K562 (cell line): ENCODE data around the gene PRRC2B. TPM values are rescaled to one million over a fixed set of nuclear protein-coding genes. Genes with fewer than 3 reads are reported as not detected.
"Not testable (repeated sequence)": the region's sequence is repeated elsewhere in the genome, so short reads cannot be mapped to it uniquely, and the experiment has no call there.

Source experiments
- ATAC-seq: fragments of 200-7000 bp; cut with Tn5 transposase; 3 replicates; pipeline ENCODE4 v1.9.1; 2020; ENCODE audit warnings: moderate library complexity
- BruUV-seq: library from RNA; stranded (reverse); fragments of 400-500 nt; replicated peaks from 2 replicates; lab custom pipeline; 2021; lab: Mats Ljungman, UMichigan
- CTCF ChIA-PET: fragments of 300-600 bp; formaldehyde crosslinking; extraction: SDS; loops from one replicate; lab custom pipeline; 2021; ENCODE audit warnings: low intra/inter-chr PET ratio; lab: Yijun Ruan, JAX
- POLR2A ChIA-PET: fragments of 300-600, 350-650 bp; sonication (Branson Sonifier 250); formaldehyde crosslinking; extraction: SDS; loops from one replicate; lab custom pipeline; 2021; ENCODE audit warnings: antibody characterized with exemption, inconsistent platforms; lab: Yijun Ruan, JAX
- DNase-seq, 4 experiments: peaks; one replicate each; pipeline versions ENCODE4 v3.0.0 to v3.0.0-alpha.2; 2011 to 2018; ENCODE audit warnings: low spot score in 3 of 4, mixed read lengths in 3 of 4; ENCODE audit errors: extremely low read depth in 1 of 4
- FAIRE-seq: peaks from 2 replicates; lab custom pipeline; 2011; peaks lifted over from hg19 to GRCh38; lab: Jason Lieb, UNC
- H2AFZ ChIP-seq: 2 replicates; pipeline ENCODE4 v1.6.0; 2011; ENCODE audit warnings: low read depth, low read length, control low read depth, inconsistent platforms
- H3K27ac ChIP-seq: fragments of 200-600 bp; 3 replicates; pipeline ENCODE4 v1.8.0; 2011; ENCODE audit warnings: low read depth, mild to moderate bottlenecking, control low read depth, inconsistent platforms, low read length, moderate library complexity, mixed read lengths; ENCODE audit errors: extremely low read depth
- H3K27me3 ChIP-seq, 2 experiments: fragments of 300-600 bp in 1 of 2; 2 replicates in 1 of 2; 3 replicates in 1 of 2; pipeline versions ENCODE4 v1.6.0 to v1.8.0; 2011; ENCODE audit warnings: inconsistent platforms in 2 of 2, low read length in 2 of 2, mild to moderate bottlenecking in 1 of 2, mixed read lengths in 1 of 2, moderate library complexity in 1 of 2; ENCODE audit not compliant: control insufficient read depth in 2 of 2, insufficient read depth in 2 of 2
- H3K36me3 ChIP-seq: fragments of 300-600 bp; 3 replicates; pipeline ENCODE4 v1.8.0; 2011; ENCODE audit warnings: mild to moderate bottlenecking, low read length, inconsistent platforms; ENCODE audit not compliant: control insufficient read depth, insufficient read depth
- H3K4me1 ChIP-seq, 2 experiments: fragments of 200-600 bp in 1 of 2; replicated peaks in 1 of 2; 2 replicates in 1 of 2; 3 replicates in 1 of 2; pipeline versions ENCODE4 v1.5.1 to v1.8.0; 2011; ENCODE audit warnings: inconsistent platforms in 2 of 2, low read length in 2 of 2, mild to moderate bottlenecking in 1 of 2, mixed read lengths in 1 of 2, moderate library complexity in 1 of 2; ENCODE audit not compliant: control insufficient read depth in 2 of 2, insufficient read depth in 2 of 2
- H3K4me2 ChIP-seq: 2 replicates; pipeline ENCODE4 v1.6.1; 2011; ENCODE audit warnings: low read length, control low read depth, inconsistent platforms, mixed read lengths; ENCODE audit not compliant: insufficient read depth
- H3K4me3 ChIP-seq: fragments of 200-600 bp; sonication (generic), shearing (Covaris generic); 2 replicates; pipeline ENCODE4 v1.5.1; 2016; ENCODE audit warnings: control low read depth, inconsistent platforms
- H3K79me2 ChIP-seq: fragments of 200-600 bp; 3 replicates; pipeline ENCODE4 v1.8.0; 2011; ENCODE audit warnings: low read length, inconsistent platforms; ENCODE audit not compliant: control insufficient read depth, insufficient read depth
- H3K9ac ChIP-seq, 2 experiments: 2 replicates each; pipeline versions ENCODE4 v1.6.0 to v1.6.1; 2011; ENCODE audit warnings: low read depth in 2 of 2, low read length in 2 of 2, control low read depth in 1 of 2, inconsistent platforms in 1 of 2, mild to moderate bottlenecking in 1 of 2, mixed read lengths in 1 of 2; ENCODE audit not compliant: insufficient read depth in 1 of 2
- H3K9me1 ChIP-seq: one replicate; pipeline ENCODE4 v1.6.0; 2011; ENCODE audit warnings: inconsistent platforms, mild to moderate bottlenecking, low read length, moderate library complexity; ENCODE audit not compliant: control insufficient read depth, insufficient read depth
- H3K9me3 ChIP-seq: replicated peaks from 2 replicates; pipeline ENCODE4 v1.5.1; 2011; ENCODE audit warnings: low read depth, low read length, inconsistent platforms; ENCODE audit not compliant: control insufficient read depth, insufficient read depth
- H4K20me1 ChIP-seq: replicated peaks from 2 replicates; pipeline ENCODE4 v1.6.1; 2011; ENCODE audit warnings: low read length, inconsistent platforms, mixed read lengths; ENCODE audit not compliant: control insufficient read depth, insufficient read depth
- C11orf30 ChIP-seq: fragments of 450-650 bp; IDR thresholded peaks from 2 replicates; pipeline ENCODE4 v1.6.1; 2016; ENCODE audit warnings: low read depth, mild to moderate bottlenecking
- CTBP1 ChIP-seq: fragments of 450-650 bp; IDR thresholded peaks from 2 replicates; pipeline ENCODE4 v1.6.1; 2016; ENCODE audit warnings: borderline replicate concordance
- DDX20 ChIP-seq: fragments of 450-650 bp; IDR thresholded peaks from 2 replicates; pipeline ENCODE4 v1.6.1; 2016; ENCODE audit warnings: missing genetic modification characterization, low read depth, mild to moderate bottlenecking, missing compliant biosample characterization, moderate library complexity
- E2F3 ChIP-seq: fragments of 250-450 bp; sonication (Bioruptor Pico); IDR thresholded peaks from 2 replicates; pipeline ENCODE4 v1.4.0; 2020; ENCODE audit warnings: mild to moderate bottlenecking
- HDAC8 ChIP-seq: fragments of 450-650 bp; IDR thresholded peaks from 2 replicates; pipeline ENCODE4 v1.6.1; 2016; ENCODE audit warnings: mild to moderate bottlenecking, missing genetic modification characterization, moderate library complexity, missing compliant biosample characterization
- MAFK ChIP-seq: IDR thresholded peaks from 2 replicates; pipeline ENCODE4 v1.6.1; 2011; ENCODE audit warnings: low read length, improper control_type of control experiment
- NFE2 ChIP-seq: IDR thresholded peaks from 2 replicates; pipeline ENCODE4 v1.6.1; 2014; ENCODE audit warnings: antibody characterized with exemption, low read depth
- NR4A1 ChIP-seq, 2 experiments: fragments of 250-450 bp in 1 of 2; fragments of 450-650 bp in 1 of 2; sonication (Bioruptor Pico) in 1 of 2; IDR thresholded peaks; 2 replicates each; pipeline versions ENCODE4 v1.4.0 to v1.6.1; 2016 to 2020; ENCODE audit warnings: mild to moderate bottlenecking in 2 of 2, missing compliant biosample characterization in 1 of 2, missing genetic modification characterization in 1 of 2, moderate library complexity in 1 of 2
- TAF7 ChIP-seq: fragments of 450-650 bp; IDR thresholded peaks from 2 replicates; pipeline ENCODE4 v1.6.1; 2016; ENCODE audit warnings: missing genetic modification characterization, missing compliant biosample characterization
- ZNF354B ChIP-seq: fragments of 250-450 bp; sonication (Bioruptor Pico); IDR thresholded peaks from 2 replicates; pipeline ENCODE4 v1.4.0; 2020
- ZNF41 ChIP-seq: fragments of 250-450 bp; sonication (Bioruptor Pico); conservative IDR thresholded peaks from 2 replicates; pipeline ENCODE4 v1.4.0; 2020; ENCODE audit warnings: mild to moderate bottlenecking
- WGBS: fragments of 100-300 bp; shearing (Covaris generic); methylation state at CpG from one replicate; pipeline ENCODE4 v1.1.6; 2016; ENCODE audit warnings: low coverage, mixed read lengths; ENCODE audit not compliant: insufficient coverage; ENCODE audit errors: missing lambda C conversion rate; 5-methylcytosine and 5-hydroxymethylcytosine counted together
- in situ Hi-C: fragments of 300-500 bp; cut with MboI; formaldehyde crosslinking; loops from 4 replicates; pipeline ENCODE4 v1.15.0; 2018; ENCODE audit warnings: inconsistent platforms, mixed read lengths
- intact Hi-C: fragments of 100-400 bp; cut with micrococcal nuclease; formaldehyde crosslinking; loops from 2 replicates; pipeline ENCODE4 v1.14.2; 2022
- polyA plus RNA-seq, 8 experiments: library from polyadenylated mRNA; depleted of rRNA in 4 of 8; stranded (reverse) in 5 of 8; unstranded in 3 of 8; fragments of >200 nt; fragmentation: Nextera tagmentation in 2 of 8; fragmentation: Illumina TruSeq in 1 of 8; extraction: Ambion mirVana in 2 of 8; extraction: Trizol in 1 of 8; gene quantifications; 2 replicates each; pipeline versions ENCODE4 v1.2.1 to v1.2.3, GENCODE V29; 2011 to 2014; ENCODE audit warnings: inconsistent platforms in 1 of 8, missing spikeins in 1 of 8
- total RNA-seq, 7 experiments: library from RNA; depleted of rRNA in 6 of 7; stranded (reverse); fragments of >200 nt in 6 of 7; fragmentation: Illumina TruSeq in 2 of 7; extraction: Trizol in 2 of 7; gene quantifications; 2 replicates each; pipeline versions ENCODE4 v1.2.1 to v1.2.3, GENCODE V29; 2011 to 2021; ENCODE audit warnings: low replicate concordance in 1 of 7
- TF ChIP-seq, protein P1 (sequence below), 2 experiments: IDR thresholded peaks in 1 of 2; conservative IDR thresholded peaks in 1 of 2; 2 replicates each; pipeline ENCODE4 v1.6.1; 2016; ENCODE audit warnings: low read depth in 2 of 2, mild to moderate bottlenecking in 1 of 2, missing compliant biosample characterization in 1 of 2, missing genetic modification characterization in 1 of 2, moderate library complexity in 1 of 2
- TF ChIP-seq, protein P2 (sequence below): fragments of 250-450 bp; sonication (Bioruptor Pico); IDR thresholded peaks from 2 replicates; pipeline ENCODE4 v1.4.0; 2020; ENCODE audit warnings: mild to moderate bottlenecking

Gene PRRC2B
- total and polyA plus RNA-seq, 9 of the 15 experiments (the other 6 are each of a cell fraction or from before 2014, with no cell fraction given), result 0.34 to 125 (median 30.9) TPM

DNA sequence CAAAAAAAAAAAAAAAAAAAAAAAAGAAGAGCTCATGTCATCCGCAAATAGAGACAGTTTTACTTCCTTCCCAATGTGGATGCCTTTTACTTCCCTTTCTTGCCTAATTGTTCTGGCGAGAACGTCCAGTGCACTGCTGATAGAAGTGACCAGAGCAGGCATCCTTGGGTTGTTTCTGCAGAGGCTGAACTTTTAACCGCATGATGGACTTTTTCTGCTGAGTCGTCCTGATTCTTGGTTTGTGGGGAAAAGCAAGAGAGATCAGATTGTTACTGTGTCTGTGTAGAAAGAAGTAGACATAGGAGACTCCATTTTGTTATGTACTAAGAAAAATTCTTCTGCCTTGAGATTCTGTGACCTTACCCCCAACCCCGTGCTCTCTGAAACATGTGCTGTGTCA is 37.4 kb upstream of the PRRC2B start:
- H2AFZ ChIP-seq, result peak overlapping the region; percentile 62; the same call in 1 of the 2 replicates
- POLR2A ChIA-PET, result interaction anchor here (0.7 to 0.8 kb wide), 3 partner anchors 26 to 80 kb away, joined by 3 to 5 read pairs (median 4); no protein-coding TSS in a partner anchor
- WGBS, result 18% methylated on average over 5 of the region's 6 CpGs
- ATAC-seq (peak; percentile 73), FAIRE-seq (peak; percentile 64), DNase-seq (peak in 1 of 4 experiments; percentile 45)
- H3K9me1 ChIP-seq; BruUV-seq; H3K4me2 ChIP-seq; H3K27me3 ChIP-seq; H3K4me3 ChIP-seq; CTCF ChIA-PET; H3K9me3 ChIP-seq; H3K9ac ChIP-seq; intact Hi-C loops; H4K20me1 ChIP-seq; H3K27ac ChIP-seq; H3K79me2 ChIP-seq; H3K36me3 ChIP-seq; TF ChIP-seq NR4A1 (CRISPR knock-in tag; IDR thresholded peaks at IDR 0.05): not testable (repeated sequence)
- in situ Hi-C loops, result loop anchor here (5.0 to 10.0 kb wide), 2 partner anchors 118 to 386 kb away; partner anchors contain the start of gene RAPGEF1
- H3K4me1 ChIP-seq, result peaks cover 13 to 14% of the 10 kb centered on the region in 2 experiments
- TF ChIP-seq CTBP1, result 0 out of 2 replicates have a peak, but pooled peaks have one; percentile 35
- TF ChIP-seq NR4A1 (tag; IDR thresholded peaks at IDR 0.05), result peak; percentile 84
- TF ChIP-seq C11orf30, result peak; percentile 97
- peak; percentile 61; the same call in 1 of the 2 replicates for TF ChIP-seq ZNF41 (CRISPR knock-in tag)
- TF ChIP-seq NFE2, result peak; percentile 43
- TF ChIP-seq, protein P1, sequence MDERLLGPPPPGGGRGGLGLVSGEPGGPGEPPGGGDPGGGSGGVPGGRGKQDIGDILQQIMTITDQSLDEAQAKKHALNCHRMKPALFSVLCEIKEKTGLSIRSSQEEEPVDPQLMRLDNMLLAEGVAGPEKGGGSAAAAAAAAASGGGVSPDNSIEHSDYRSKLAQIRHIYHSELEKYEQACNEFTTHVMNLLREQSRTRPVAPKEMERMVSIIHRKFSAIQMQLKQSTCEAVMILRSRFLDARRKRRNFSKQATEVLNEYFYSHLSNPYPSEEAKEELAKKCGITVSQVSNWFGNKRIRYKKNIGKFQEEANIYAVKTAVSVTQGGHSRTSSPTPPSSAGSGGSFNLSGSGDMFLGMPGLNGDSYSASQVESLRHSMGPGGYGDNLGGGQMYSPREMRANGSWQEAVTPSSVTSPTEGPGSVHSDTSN (CRISPR knock-in tag; IDR thresholded peaks at IDR 0.05; ENCODE audit: low read depth), result not testable (repeated sequence)
- TF ChIP-seq, protein P1 (tag; conservative IDR thresholded peaks at IDR 0.05; ENCODE audit: low read depth), result peak; percentile 36
- peak; percentile 36; the same call in 1 of the 2 replicates for TF ChIP-seq TAF7 (tag)
- TF ChIP-seq HDAC8 (tag), result peak; percentile 67; the same call in 1 of the 2 replicates
- TF ChIP-seq ZNF354B (CRISPR knock-in tag), result peak; percentile 46; the same call in 1 of the 2 replicates
- TF ChIP-seq, protein P2, sequence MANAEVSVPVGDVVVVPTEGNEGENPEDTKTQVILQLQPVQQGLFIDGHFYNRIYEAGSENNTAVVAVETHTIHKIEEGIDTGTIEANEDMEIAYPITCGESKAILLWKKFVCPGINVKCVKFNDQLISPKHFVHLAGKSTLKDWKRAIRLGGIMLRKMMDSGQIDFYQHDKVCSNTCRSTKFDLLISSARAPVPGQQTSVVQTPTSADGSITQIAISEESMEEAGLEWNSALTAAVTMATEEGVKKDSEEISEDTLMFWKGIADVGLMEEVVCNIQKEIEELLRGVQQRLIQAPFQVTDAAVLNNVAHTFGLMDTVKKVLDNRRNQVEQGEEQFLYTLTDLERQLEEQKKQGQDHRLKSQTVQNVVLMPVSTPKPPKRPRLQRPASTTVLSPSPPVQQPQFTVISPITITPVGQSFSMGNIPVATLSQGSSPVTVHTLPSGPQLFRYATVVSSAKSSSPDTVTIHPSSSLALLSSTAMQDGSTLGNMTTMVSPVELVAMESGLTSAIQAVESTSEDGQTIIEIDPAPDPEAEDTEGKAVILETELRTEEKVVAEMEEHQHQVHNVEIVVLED (CRISPR knock-in tag), result peak; percentile 10; the same call in 1 of the 2 replicates
- peak; percentile 69; the same call in 1 of the 2 replicates for TF ChIP-seq MAFK
- TF ChIP-seq E2F3, result peak; percentile 54; the same call in 1 of the 2 replicates
- peak; percentile 61; the same call in 1 of the 2 replicates for TF ChIP-seq DDX20 (tag)
